ENCODE data around the gene KCNQ1.

Gene KCNQ1

DNA sequence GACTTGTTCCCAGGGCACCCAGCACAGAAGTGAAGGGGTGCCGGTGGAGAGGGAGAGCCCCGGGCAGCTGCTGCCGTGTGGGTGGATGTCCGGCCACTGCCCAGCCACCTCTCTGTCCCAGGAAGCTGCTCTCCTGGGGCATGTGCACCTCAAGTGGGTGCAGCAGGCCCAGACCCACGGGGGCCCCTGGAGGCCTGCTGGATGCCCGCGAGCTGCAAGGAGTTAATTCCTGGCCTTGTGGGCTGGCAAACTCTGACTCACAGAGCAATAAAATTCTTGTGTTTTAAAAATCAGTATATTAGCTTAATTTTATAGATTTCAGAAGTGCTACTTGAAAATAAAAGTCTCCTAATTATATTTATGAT is 292.4 kb downstream of the KCNQ1 start (continued):
- TF ChIP-seq, protein P1, sequence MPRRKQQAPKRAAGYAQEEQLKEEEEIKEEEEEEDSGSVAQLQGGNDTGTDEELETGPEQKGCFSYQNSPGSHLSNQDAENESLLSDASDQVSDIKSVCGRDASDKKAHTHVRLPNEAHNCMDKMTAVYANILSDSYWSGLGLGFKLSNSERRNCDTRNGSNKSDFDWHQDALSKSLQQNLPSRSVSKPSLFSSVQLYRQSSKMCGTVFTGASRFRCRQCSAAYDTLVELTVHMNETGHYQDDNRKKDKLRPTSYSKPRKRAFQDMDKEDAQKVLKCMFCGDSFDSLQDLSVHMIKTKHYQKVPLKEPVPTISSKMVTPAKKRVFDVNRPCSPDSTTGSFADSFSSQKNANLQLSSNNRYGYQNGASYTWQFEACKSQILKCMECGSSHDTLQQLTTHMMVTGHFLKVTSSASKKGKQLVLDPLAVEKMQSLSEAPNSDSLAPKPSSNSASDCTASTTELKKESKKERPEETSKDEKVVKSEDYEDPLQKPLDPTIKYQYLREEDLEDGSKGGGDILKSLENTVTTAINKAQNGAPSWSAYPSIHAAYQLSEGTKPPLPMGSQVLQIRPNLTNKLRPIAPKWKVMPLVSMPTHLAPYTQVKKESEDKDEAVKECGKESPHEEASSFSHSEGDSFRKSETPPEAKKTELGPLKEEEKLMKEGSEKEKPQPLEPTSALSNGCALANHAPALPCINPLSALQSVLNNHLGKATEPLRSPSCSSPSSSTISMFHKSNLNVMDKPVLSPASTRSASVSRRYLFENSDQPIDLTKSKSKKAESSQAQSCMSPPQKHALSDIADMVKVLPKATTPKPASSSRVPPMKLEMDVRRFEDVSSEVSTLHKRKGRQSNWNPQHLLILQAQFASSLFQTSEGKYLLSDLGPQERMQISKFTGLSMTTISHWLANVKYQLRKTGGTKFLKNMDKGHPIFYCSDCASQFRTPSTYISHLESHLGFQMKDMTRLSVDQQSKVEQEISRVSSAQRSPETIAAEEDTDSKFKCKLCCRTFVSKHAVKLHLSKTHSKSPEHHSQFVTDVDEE (CRISPR knock-in tag; IDR thresholded peaks at IDR 0.05) = no peak
- TF ChIP-seq RARB (CRISPR knock-in tag; IDR thresholded peaks at IDR 0.05) (no peak), CSDC2 (CRISPR knock-in tag; IDR thresholded peaks at IDR 0.05) (no peak), ZC3H10 (CRISPR knock-in tag; IDR thresholded peaks at IDR 0.05) (no peak), TCF4 (CRISPR knock-in tag; IDR thresholded peaks at IDR 0.05; ENCODE audit: borderline replicate concordance) (no peak), OSR1 (CRISPR knock-in tag; IDR thresholded peaks at IDR 0.05) (no peak), ZNF565 (CRISPR knock-in tag; conservative IDR thresholded peaks at IDR 0.05; ENCODE audit: low read depth) (no peak), ARNTL (CRISPR knock-in tag; IDR thresholded peaks at IDR 0.05; ENCODE audit: borderline replicate concordance, low read depth) (no peak), BACH2 (CRISPR knock-in tag; IDR thresholded peaks at IDR 0.05; ENCODE audit: borderline replicate concordance) (no peak)

DNA sequence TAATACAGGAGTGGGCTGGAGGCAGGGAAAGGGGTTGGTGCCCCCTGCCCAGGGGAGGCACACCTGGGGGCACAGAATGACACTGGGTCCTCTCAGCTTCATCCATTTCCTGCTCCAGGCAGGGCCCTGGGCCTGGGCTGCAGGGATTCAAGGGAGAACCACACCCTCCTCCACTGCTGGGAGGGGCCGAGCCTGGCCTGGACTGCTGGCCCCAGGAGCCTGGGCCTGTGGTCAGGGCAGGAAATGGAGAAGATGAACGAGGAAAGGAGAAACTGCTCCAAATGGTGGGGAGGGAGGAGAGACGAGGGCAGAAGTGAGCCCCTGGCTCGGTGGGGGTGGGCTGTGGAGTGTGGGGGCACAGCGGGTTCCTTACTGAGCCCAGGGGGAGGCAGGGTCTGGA is 293.1 kb downstream of the KCNQ1 start:
- TF ChIP-seq ZFP3 (CRISPR knock-in tag; IDR thresholded peaks at IDR 0.05) (no peak), SNAI2 (CRISPR knock-in tag; IDR thresholded peaks at IDR 0.05) (no peak), ESRRG (CRISPR knock-in tag; IDR thresholded peaks at IDR 0.05) (no peak), BACH2 (CRISPR knock-in tag; IDR thresholded peaks at IDR 0.05; ENCODE audit: borderline replicate concordance) (no peak), RARB (CRISPR knock-in tag; IDR thresholded peaks at IDR 0.05) (no peak), ARNTL (CRISPR knock-in tag; IDR thresholded peaks at IDR 0.05; ENCODE audit: borderline replicate concordance, low read depth) (no peak), ZNF70 (CRISPR knock-in tag; IDR thresholded peaks at IDR 0.05) (no peak), ZNF565 (CRISPR knock-in tag; conservative IDR thresholded peaks at IDR 0.05; ENCODE audit: low read depth) (no peak), PPARA (CRISPR knock-in tag; IDR thresholded peaks at IDR 0.05; ENCODE audit: borderline replicate concordance) (no peak)
- TF ChIP-seq, protein P2, sequence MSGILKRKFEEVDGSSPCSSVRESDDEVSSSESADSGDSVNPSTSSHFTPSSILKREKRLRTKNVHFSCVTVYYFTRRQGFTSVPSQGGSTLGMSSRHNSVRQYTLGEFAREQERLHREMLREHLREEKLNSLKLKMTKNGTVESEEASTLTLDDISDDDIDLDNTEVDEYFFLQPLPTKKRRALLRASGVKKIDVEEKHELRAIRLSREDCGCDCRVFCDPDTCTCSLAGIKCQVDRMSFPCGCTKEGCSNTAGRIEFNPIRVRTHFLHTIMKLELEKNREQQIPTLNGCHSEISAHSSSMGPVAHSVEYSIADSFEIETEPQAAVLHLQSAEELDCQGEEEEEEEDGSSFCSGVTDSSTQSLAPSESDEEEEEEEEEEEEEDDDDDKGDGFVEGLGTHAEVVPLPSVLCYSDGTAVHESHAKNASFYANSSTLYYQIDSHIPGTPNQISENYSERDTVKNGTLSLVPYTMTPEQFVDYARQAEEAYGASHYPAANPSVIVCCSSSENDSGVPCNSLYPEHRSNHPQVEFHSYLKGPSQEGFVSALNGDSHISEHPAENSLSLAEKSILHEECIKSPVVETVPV (CRISPR knock-in tag; IDR thresholded peaks at IDR 0.05) = no peak
- TF ChIP-seq, protein P1 (CRISPR knock-in tag; IDR thresholded peaks at IDR 0.05) = no peak
- TF ChIP-seq, protein P3, sequence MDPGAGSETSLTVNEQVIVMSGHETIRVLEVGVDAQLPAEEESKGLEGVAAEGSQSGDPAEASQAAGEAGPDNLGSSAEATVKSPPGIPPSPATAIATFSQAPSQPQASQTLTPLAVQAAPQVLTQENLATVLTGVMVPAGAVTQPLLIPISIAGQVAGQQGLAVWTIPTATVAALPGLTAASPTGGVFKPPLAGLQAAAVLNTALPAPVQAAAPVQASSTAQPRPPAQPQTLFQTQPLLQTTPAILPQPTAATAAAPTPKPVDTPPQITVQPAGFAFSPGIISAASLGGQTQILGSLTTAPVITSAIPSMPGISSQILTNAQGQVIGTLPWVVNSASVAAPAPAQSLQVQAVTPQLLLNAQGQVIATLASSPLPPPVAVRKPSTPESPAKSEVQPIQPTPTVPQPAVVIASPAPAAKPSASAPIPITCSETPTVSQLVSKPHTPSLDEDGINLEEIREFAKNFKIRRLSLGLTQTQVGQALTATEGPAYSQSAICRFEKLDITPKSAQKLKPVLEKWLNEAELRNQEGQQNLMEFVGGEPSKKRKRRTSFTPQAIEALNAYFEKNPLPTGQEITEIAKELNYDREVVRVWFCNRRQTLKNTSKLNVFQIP (CRISPR knock-in tag; IDR thresholded peaks at IDR 0.05; ENCODE audit: borderline replicate concordance, low read depth) = no peak
- TF ChIP-seq, protein P4, sequence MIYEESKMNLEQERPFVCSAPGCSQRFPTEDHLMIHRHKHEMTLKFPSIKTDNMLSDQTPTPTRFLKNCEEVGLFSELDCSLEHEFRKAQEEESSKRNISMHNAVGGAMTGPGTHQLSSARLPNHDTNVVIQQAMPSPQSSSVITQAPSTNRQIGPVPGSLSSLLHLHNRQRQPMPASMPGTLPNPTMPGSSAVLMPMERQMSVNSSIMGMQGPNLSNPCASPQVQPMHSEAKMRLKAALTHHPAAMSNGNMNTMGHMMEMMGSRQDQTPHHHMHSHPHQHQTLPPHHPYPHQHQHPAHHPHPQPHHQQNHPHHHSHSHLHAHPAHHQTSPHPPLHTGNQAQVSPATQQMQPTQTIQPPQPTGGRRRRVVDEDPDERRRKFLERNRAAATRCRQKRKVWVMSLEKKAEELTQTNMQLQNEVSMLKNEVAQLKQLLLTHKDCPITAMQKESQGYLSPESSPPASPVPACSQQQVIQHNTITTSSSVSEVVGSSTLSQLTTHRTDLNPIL (CRISPR knock-in tag; IDR thresholded peaks at IDR 0.05; ENCODE audit: low read depth) = no peak
- no peak for ATAC-seq

DNA sequence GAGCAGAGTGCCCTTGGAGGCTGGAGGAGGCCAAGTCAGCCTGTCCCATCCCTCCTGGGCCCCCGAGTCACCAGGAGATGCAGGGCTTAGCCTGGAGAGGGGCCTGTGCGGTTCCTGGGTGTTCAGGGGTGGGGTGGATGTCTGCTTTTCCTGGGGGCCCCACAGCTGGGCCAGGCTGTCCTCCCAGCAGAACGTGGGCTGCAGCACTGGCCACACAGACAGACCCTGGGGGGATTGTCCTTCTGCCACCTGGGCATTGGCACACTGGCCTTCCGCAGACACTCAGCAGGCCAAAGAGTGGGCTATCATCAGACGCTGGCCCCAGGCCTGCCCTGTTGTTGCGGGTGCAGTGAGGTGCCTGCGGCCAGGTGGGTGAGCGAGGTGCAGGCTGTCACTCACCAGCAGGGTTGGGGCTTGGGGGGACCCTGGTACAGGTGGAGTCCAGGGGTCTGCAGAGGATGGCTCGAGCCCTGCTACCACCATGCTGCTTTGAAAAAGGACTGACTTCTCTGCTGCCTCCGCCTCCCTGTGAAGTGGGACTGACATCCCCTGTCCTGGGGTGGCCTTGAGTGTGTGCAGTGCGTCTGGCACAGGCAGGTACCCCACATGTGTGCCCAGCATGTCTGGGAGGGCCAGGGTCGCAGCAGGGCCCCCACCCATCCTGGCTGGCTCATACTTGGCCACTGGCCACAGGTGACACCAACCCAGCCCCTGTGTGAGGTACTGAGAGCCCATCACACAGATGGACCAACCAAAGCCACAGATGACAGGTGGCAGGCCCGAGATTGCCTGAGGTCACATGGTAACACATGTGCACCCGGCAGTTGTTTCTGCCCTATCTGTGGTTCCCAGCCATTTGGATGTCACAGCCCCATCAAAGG is 294.0 kb downstream of the KCNQ1 start:
- no peak for ATAC-seq
- TF ChIP-seq BACH2 (CRISPR knock-in tag; IDR thresholded peaks at IDR 0.05; ENCODE audit: borderline replicate concordance) (no peak), TOX (CRISPR knock-in tag; IDR thresholded peaks at IDR 0.05; ENCODE audit: borderline replicate concordance) (no peak), GLIS3 (CRISPR knock-in tag; IDR thresholded peaks at IDR 0.05) (no peak), RARB (CRISPR knock-in tag; IDR thresholded peaks at IDR 0.05) (no peak), ZNF8 (CRISPR knock-in tag; IDR thresholded peaks at IDR 0.05) (no peak), ISL1 (CRISPR knock-in tag; IDR thresholded peaks at IDR 0.05) (no peak), ARNTL (CRISPR knock-in tag; IDR thresholded peaks at IDR 0.05; ENCODE audit: borderline replicate concordance, low read depth) (no peak), ZNF565 (CRISPR knock-in tag; conservative IDR thresholded peaks at IDR 0.05; ENCODE audit: low read depth) (no peak)
- TF ChIP-seq, protein P1 (CRISPR knock-in tag; IDR thresholded peaks at IDR 0.05) = no peak

All from SK-N-SH treated with all-trans-retinoic acid at 6 μM for 48 hours (cell line).